PFSK-1 (cell line): ENCODE measurements around the gene MCAT.

Source experiments
- POLR2AphosphoS5 ChIP-seq: IDR thresholded peaks from 2 replicates; pipeline ENCODE4 v1.6.1; 2012; ENCODE audit warnings: low read depth, mild to moderate bottlenecking, control low read depth, low read length, moderate library complexity
- TF ChIP-seq, protein P1 (sequence below), 2 experiments: IDR thresholded peaks; 2 replicates each; pipeline versions ENCODE4 v1.6.1 to v1.8.0; 2011 to 2012; ENCODE audit warnings: low read depth in 2 of 2, low read length in 2 of 2, control low read depth in 1 of 2, inconsistent platforms in 1 of 2, mild to moderate bottlenecking in 1 of 2, moderate library complexity in 1 of 2; ENCODE audit not compliant: insufficient read depth in 1 of 2

DNA sequence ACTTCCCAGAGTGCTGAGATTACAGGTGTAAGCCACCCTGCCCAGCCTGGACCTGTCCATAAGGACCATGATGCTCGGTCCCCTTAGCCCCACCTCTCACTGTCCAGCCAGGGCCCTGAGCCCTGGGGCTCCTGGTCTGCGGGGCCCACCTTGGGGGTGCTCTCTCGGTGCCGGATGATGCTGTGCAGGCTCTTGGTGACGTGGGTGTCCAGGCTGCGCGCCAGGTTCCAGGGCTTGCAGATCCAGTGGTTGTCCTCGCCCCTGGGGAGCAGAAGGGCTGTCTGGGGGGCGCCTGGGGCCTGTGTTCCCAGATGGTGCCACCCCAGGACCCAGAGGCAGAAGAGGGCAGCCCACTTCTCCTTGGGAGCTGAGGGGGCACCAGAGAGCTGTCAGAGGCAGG, 30.4 kb upstream of the MCAT start:
- TF ChIP-seq, protein P1, sequence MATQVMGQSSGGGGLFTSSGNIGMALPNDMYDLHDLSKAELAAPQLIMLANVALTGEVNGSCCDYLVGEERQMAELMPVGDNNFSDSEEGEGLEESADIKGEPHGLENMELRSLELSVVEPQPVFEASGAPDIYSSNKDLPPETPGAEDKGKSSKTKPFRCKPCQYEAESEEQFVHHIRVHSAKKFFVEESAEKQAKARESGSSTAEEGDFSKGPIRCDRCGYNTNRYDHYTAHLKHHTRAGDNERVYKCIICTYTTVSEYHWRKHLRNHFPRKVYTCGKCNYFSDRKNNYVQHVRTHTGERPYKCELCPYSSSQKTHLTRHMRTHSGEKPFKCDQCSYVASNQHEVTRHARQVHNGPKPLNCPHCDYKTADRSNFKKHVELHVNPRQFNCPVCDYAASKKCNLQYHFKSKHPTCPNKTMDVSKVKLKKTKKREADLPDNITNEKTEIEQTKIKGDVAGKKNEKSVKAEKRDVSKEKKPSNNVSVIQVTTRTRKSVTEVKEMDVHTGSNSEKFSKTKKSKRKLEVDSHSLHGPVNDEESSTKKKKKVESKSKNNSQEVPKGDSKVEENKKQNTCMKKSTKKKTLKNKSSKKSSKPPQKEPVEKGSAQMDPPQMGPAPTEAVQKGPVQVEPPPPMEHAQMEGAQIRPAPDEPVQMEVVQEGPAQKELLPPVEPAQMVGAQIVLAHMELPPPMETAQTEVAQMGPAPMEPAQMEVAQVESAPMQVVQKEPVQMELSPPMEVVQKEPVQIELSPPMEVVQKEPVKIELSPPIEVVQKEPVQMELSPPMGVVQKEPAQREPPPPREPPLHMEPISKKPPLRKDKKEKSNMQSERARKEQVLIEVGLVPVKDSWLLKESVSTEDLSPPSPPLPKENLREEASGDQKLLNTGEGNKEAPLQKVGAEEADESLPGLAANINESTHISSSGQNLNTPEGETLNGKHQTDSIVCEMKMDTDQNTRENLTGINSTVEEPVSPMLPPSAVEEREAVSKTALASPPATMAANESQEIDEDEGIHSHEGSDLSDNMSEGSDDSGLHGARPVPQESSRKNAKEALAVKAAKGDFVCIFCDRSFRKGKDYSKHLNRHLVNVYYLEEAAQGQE (IDR thresholded peaks at IDR 0.05; ENCODE audit: insufficient read depth in 1 of 2, low read depth in 2 of 2, low read length in 2 of 2): no peak
- TF ChIP-seq POLR2AphosphoS5: no peak
